GM19351 (cell line): Measurements from ENCODE around the gene ADAMTSL4.
"Not testable (repeated sequence)": the region's sequence is repeated elsewhere in the genome, so short reads cannot be mapped to it uniquely, and the experiment has no call there.

Source experiments
- ATAC-seq: cut with Tn5 transposase; IDR thresholded peaks from one replicate; pipeline ENCODE4 v1.9.1; 2021; ENCODE audit warnings: mild to moderate bottlenecking, moderate library complexity; ENCODE audit not compliant: unreplicated experiment

The ADAMTSL4 gene

GRCh38 chr1:150581437-150581836 lies 32.2 kb downstream of the ADAMTSL4 start:
- not testable (repeated sequence) for ATAC-seq

DNA sequence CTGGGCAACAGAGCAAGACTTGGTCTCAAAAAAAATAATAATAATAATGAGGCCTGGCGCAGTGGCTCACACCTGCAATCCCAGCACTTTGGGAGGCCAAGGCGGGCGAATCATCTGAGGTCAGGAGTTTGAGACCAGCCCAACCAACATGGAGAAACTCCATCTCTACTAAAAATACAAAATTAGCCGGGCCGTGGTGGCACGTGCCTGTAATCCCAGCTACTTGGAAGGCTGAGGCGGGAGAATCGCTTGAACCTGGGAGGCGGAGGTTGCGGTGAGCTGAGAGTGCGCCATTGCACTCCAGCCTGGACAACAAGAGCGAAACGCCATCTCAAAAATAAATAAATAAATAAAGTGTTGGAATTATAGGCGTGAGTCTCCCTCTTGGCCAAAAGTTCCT lies 32.8 kb downstream of the ADAMTSL4 start:
- not testable (repeated sequence) for ATAC-seq

DNA sequence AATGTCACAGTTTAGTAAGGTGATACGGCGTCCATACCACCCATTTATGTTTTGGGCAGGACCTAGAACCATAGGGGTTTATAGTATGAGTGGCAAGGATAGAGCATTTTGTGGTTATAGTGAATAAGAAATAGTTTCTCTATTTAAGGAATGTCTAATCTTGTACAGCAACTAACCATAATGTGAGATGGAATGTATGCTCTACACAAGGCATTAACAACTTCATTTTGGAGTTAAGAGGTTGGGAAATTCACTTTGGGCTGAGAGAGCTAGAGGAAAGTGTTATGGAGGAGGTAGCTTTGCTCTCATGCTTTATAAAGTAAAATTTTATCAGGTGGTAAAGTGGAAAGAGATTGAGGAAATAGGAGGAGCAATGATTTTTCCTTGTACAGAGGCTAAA lies 33.2 kb downstream of the ADAMTSL4 start:
- no peak for ATAC-seq

GRCh38 chr1:150596095-150596892 lies 47.1 kb downstream of the ADAMTSL4 start:
- ATAC-seq, result no peak

DNA sequence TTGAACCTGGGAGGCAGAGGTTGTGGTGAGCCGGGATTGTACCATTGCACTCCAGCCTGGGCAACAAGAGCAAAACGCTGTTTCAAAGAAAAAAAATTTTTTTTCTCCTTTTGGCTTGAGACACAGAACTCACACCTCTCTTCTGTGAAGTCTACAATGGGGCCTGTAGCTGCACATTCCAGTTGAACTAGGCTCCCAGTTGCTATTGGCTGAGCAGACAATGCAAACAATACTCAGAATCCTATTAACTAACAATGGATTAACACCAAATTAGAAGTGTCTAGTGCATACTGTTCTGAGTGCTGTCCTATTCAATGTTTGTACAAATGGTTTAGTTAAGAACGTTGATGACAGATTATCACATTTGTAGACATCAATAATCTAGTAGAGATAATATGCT lies 47.8 kb downstream of the ADAMTSL4 start:
- no peak for ATAC-seq

GRCh38 chr1:150598346-150598745 lies 49.1 kb downstream of the ADAMTSL4 start:
- ATAC-seq, result not testable (repeated sequence)

DNA sequence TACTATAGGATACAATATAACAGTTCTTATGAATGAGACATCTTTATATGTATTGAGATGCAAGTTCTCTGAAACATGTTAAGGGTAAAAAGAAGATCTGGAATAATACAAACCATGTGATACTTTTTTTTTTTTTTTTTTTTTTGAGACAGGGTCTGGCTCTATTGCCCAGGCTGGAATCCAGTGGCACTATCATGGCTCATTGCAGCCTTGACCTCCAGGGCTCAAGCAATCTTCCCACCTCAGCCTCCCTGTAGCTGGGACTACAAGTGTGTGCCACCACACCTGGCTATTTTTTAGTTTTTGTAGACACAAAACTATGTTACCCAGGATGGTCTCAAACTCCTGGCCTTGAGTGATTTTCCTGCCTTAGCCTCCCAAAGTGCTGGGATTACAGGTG lies 52.3 kb downstream of the ADAMTSL4 start:
- no peak for ATAC-seq

DNA sequence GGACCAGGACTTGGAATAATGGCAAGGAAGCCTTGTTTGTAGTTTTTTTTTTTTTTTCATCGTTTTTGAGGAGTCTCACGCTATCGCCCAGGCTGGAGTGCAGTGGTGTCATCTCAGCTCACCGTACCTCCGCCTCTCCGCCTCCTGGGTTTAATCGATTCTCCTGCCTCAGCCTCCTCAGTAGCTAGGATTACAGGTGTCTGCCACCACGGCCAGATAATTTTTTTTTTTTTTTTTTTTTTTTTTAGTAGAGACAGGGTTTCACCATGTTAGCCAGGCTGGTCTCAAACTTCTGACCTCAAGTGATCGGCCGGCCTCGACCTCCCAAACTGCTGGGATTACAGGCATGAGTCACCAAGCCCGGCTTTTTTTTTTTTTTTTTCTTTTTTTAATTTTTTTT lies 53.2 kb downstream of the ADAMTSL4 start:
- ATAC-seq, result not testable (repeated sequence)

DNA sequence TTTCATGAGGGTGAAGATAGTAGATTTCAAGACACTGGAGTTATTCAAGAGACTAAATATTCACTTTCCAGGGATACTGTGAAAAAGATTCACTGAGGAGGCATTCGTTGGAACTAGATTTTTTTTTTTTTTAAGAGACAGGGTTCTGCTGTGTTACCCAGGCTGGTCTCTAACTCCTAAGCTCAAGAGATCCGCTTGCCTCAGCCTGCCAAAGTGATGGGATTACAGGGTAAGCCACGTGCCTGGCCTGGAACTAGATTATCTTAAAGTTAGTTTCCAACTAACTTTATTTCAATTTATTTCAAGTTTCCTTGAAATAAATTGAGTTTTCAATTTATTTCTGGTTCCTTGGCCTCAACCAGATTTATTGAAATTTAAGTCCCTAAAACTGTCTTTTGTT lies 54.5 kb downstream of the ADAMTSL4 start:
- ATAC-seq, result no peak

GRCh38 chr1:150604226-150604588 lies 55.0 kb downstream of the ADAMTSL4 start:
- ATAC-seq, result no peak

- ATAC-seq, result not testable (repeated sequence)
These were observed 56.2 kb downstream of the ADAMTSL4 start for GRCh38 chr1:150605451-150605731.

- ATAC-seq, result no peak
These were observed 57.4 kb downstream of the ADAMTSL4 start for GRCh38 chr1:150606463-150607142.

- ATAC-seq, result no peak
These were observed 60.5 kb downstream of the ADAMTSL4 start for GRCh38 chr1:150609732-150610131.
